Right kidney (tissue), 1 donor: Measurements from ENCODE around the gene HYLS1.
A peak's percentile ranks its signal among the peaks of the same experiment; 100 is the strongest.
"Not testable (repeated sequence)": the region's sequence is repeated elsewhere in the genome, so short reads cannot be mapped to it uniquely, and the experiment has no call there.

Source experiments
- DNase-seq: peaks from one replicate; pipeline ENCODE4 v3.0.0-alpha.2; 2016

HYLS1 gene

DNA sequence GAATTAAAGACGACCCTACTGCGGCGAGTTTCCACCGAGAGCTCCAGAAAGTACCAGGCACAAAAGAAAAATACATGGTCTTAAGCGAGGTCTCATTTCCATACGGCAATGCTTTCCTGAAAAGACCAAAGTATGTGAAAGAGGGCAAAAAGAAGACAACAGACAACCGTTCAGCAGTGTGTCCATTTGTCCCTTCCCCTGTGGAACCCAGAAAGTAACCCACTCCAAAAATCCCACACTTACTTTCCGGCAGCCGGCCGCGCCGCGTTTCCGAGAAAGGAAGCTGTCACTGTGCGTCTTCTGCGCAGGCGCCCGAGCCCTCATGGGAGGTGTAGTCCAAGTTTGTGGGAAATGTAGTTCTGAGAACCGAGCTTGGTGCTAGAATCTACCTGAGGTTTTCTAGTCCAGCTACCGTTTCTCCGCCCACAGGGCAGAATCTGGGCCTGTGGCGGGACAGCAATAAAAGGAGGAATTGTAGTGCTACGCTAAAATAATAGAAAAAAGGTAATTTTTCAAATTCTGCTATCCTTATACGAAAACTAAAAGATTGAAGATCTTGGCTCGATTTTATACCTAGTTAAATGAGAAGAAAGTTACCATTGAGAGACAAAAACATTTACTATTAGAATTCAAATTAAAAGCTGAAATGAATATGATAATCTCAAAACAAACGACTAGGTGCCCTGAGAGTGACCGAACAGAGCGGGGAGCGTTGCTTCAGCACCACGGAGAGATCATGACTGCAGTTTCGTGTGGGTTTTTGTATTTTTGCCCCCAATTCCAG, 15.7 kb downstream of the HYLS1 start, which contains the start of gene PUS3:
PUS3 (minus strand) TSS at position 280 of the 784 bp plus-strand sequence. CDS start 6,922 bp downstream, outside the sequence.
- peak; percentile 81 for DNase-seq

DNA sequence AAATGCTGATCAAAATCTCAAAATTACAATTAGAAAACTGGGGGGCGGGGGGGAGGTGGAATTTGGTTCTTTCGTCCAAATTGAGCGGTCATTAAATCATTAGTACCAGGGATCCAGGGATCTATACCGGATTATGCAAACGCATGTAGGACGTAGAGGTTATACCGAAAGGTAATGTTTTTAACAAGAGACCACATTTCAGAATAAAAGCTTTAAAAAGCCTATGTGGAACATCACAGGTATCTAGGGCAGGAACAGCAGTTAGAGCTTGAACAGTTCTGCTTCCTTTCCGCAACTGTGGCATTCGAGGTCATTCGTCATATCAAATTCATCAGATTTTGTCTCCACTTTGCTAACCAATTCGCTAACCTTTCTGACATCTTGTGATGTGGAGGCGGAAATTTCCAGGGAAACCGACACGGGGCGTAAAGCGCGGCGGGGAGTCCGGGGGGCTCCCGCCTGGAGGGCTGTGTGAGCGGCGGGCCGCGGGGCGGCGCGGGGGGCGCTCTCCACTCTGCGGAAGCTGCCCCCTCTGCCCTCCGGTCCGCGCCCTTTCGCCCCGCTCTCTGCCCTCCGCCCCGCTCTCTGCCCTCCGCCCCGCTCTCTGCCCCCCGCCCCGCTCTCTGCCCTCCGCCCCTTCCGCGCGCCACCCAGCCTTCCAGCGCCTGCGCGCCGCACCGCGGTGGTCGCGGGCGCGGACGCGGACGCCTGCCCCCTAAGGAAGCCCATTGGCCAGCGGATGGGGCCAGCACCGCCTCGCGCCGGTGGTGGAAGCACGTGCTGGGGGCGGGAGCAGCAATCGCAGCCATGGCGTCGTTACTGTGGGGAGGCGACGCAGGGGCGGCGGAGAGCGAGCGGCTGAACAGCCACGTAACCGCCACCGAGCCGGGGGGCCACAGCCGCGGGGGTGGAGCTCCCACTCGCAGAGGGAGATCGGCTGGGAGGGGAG, 16.5 kb downstream of the HYLS1 start, which contains the start of gene DDX25:
DDX25 (plus strand) TSS at position 798 of the 949 bp plus-strand sequence; CDS start at position 808, 10 bp downstream.
- DNase-seq: peak; percentile 59

DNA sequence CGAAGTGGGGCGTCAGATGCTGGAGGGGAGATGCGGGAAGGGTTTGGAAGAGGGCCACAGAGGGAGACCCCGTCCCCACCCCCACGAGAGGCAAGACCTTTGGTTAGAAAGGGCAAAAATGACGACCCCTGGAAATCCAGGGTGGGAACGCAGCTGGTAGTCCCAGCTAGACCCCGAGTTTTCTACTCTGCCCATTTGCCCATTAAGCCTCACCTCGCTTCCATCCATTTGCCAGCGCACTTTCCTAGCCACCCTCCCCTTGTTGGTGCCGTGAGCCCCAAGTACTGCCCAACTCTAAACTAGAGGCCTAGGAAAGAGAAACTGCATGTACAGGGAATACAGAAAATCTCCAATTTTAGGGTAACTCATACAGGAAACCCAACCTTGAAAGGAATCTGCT, 17.2 kb downstream of the HYLS1 start:
- DNase-seq: no peak

DNA sequence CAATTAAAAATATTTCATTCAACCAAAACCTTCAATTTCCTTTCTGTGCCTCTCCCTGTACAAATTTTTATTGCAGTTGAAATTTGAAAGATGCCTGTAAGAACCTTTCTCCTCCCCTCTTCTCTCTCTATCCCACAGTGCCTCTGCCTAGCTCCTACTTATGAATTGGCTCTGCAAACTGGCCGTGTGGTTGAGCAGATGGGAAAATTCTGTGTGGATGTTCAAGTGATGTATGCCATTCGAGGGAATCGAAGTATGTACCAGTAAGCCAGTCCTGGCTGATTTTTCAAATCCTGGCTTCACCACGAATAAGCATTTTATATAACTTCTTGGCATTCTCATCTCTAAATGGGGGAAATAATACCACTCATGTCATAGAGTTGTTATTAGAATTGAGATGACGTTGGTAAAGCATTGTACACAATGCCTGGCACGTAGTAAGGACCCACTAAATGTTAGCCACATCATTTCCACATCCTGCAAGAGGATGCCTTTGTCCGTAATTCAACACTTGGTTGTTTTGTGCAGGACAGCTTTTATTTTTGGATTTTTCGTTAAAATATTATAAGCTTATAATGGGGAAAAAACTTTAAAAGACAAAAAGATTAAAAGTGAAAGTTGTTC, 22.9 kb downstream of the HYLS1 start:
- no peak for DNase-seq

DNA sequence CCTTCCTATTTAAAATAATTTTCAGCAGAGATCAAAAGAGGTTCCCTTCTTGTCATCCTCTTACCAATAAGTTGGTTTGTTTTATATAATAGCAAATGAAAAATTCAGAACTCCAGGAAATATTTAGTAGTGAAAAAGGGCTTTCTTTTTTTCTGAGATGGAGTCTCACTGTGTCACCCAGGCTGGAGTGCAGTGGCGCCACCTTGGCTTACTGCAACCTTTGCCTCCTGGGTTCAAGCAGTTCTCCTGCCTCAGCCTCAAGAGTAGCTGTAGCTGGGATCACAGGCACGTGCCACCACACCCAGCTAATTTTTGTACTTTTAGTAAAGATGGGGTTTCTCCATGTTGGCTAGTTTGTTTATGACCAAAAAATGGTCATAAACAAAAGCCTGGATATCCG, 27.1 kb downstream of the HYLS1 start:
- DNase-seq: not testable (repeated sequence)

DNA sequence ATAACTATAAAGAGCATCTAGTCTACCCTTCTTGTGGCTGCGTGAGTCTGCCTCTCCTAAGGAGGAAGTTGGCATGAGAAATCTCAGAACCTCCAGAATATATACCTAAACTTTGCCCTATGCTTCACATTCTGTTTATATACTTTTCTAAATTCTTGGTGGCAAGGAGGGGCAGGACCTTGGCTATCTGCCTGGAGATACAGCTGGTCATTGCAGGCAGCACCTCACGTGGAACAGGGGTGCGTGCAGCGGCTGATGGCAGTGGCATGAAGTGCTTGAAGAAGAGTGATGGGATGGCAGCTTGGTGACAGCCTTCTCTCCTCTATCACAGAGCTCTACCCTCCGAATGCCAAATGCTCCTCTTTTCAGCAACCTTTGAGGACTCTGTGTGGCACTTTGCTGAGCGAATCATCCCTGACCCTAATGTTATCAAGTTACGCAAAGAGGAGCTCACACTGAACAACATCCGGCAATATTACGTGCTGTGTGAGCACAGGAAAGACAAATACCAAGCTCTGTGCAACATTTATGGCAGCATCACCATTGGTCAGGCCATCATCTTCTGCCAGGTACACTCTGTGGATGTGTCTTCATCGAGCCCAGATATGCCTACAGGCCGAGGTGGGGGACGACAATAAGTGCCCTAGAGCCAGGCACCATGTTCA, 29.3 kb downstream of the HYLS1 start:
- no peak for DNase-seq

DNA sequence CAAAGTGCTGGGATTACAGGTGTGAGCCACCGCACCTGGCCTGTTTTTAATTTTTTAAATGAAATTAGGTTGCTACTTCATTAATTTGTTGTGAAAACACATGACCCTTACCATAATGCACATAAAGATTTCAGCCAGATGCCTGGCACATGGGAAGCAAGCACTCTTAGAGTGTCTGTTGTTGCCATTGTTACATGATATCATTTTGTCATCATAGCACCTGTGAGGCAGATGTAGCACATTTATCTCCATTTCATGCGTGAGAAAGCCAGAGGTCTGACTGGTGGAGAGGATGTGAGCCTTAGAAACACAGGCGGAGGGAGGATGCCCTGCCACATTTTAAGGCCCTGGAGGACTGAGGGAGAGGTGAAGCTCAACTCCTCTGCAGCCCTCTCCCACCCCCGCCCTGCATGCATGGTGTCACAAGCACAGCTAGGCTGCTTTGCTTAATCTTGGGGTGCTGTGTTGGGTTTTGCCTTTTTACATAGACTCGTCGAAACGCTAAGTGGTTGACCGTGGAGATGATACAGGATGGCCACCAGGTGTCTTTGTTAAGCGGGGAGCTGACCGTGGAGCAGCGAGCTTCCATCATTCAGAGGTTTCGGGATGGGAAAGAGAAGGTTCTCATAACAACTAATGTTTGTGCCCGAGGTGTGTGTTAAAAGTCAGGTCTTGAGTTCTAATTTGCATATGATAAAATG, 30.8 kb downstream of the HYLS1 start:
- no peak for DNase-seq

DNA sequence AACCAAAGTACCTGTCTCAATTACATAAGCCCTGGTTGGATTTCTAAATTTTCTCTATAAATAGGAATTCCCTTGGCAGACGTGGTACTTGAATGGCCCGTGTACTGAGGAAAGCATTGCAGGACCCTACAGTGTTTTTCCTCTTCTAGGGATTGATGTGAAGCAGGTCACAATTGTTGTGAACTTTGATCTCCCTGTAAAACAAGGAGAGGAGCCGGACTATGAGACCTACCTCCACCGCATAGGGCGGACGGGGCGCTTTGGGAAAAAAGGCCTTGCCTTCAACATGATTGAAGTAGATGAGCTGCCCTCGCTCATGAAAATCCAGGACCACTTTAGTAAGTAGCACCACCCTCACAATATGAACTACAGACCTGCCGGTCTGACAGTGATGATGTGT, 33.6 kb downstream of the HYLS1 start:
- DNase-seq: no peak

DNA sequence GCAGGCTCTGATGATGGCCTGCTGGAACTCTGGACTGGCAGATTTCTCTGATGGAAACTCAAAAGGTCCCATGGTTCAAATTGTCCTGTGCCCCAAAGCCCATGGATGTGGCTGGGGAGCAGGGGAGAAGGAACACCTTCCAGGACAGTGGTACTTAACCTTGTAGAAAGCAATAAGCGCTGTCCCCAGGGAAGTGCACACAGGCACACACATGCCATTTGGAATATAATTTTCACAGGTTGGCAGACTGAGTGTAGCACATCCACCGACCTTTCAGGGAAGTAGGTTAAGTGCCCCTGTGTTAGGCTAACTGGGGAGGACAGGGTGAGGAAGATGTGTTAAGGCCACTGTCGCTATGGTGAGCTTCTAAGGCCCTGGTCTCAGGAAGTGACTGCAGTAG, 34.7 kb downstream of the HYLS1 start:
- DNase-seq: no peak

DNA sequence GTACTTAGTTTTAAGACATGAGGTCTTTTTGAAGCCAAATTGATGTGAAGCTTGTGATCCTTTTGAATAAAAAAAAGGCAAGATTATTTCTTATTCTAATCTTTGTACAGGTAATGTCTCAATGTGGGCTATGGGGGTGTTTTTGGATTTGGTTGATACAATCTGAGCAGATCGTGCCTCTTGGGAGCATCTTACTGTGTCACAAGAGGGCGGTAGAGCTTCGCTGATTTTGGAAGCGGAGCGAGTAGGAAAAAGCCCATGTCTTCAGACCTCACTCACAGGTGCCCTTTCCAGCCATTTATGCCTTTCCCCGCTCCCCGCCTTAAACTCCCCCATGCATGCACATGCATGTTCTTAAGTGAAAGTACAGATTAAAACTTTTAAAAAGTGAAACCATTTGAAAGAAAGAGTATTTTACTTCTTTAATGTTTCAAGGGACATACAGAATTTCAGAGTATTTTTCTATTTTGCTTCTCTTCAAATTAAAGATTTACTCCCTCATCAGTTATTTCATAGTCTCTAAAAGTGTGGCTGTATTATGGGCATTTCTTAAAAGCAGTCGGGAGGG, 35.6 kb downstream of the HYLS1 start:
- peak; percentile 28 for DNase-seq

DNA sequence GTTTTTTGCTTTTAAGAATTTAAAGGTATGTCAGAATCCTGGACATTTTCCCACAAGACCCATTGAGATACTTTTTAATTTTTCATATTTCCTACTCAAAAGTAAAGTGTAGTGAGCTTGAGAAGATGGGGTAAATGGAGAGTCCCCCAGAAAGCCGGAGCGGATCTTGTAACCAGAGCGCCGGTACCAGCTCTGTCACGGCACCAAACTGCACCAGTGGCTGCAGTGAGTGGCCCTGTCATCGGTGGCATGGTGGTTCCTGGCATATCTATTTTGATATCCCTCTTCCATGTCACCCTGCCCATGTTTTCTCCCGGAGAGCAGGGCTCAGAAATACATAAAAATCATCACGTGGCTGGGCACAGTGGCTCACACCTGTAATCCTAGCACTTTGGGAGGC, 36.2 kb downstream of the HYLS1 start:
- DNase-seq: no peak

DNA sequence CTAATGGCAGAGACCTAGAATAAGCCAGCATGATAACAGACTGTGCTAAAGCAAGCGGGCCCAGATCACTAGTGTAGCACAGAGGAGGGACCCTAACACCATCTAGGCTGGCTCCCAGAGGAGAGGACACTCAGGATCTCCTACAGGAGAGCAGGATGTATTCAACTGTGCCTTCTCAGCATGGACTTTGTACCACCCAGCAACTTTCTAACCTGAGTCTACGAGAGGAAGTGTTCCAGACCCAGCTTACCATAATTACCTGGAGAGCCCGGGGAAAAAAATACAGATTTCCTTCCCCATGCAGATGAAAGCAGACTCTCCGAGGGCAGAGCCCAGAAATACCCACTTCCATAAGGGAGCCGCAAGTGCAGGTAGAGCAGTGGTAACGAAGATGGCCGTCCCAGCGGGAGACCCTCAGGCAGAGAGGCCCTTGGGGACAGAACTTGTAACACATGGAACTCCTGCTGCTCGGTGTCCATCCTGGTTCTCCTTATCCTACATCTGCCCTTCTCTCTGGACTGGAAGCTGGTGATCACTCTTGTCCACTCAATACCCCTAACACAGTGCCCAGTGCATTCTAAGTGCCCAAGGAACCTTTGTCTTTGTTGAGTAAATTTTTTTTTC, 37.0 kb downstream of the HYLS1 start:
- no peak for DNase-seq

DNA sequence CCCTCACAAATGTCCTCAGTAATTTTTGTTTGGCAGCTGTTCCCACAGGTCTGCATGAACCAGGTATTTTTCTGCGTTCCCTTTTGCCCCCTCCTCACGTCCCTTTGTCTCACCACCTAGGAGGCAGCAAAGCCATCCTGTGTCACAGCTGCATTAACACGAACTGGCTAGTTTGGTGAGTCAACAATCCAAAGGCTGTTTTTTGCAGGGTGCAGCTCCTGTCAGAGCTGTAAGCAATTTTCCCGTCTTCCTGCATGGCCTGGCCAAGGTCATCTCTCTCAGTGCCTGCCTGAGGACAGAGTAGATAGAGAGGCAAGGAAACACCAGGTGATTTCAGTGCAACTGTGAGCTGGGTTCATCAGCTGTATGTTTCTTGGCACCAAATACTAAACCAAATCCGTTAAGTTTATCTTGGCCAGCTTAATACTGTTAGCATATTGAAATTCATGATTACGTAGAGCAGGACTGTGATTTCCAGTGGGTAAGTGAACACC, 37.8 kb downstream of the HYLS1 start:
- no peak for DNase-seq

DNA sequence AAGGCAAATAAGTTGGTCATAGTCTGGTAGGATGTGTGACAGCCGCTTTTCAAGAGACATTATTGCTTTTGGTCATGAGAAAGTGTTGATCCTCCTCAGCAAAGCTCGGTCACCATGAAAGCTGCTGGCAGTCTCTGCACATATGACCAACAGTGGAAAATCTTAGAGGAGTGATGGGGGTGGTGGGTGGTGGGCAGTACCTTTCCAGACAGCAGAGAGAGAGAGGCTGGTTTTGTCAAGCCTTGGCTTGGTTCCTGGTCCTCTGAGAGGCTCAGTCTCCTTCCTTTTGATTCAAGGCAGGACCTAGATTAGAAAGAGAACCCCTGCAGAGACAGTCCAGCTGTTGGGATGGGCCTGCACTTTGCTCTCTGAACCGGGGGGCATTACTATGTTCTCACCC, 38.3 kb downstream of the HYLS1 start:
- DNase-seq: no peak

DNA sequence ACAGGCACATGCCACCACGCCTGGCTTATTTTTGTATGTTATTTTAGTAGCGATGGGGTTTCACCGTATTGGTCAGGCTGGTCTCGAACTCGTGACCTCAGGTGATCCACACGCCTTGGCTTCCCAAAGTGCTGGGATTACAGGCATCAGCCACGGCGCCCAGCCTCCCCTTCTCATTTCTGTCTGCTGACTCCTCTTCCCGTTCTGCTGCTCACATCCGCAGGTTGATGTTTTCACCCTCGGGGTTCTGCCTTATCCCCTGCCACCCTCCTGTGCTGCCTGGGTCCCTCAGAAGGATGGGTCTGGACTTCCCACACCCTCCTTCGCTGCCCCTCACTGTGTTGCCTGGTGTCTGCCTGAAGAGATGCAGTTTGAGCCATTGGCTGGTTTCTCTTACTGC, 39.2 kb downstream of the HYLS1 start:
- DNase-seq: no peak

DNA sequence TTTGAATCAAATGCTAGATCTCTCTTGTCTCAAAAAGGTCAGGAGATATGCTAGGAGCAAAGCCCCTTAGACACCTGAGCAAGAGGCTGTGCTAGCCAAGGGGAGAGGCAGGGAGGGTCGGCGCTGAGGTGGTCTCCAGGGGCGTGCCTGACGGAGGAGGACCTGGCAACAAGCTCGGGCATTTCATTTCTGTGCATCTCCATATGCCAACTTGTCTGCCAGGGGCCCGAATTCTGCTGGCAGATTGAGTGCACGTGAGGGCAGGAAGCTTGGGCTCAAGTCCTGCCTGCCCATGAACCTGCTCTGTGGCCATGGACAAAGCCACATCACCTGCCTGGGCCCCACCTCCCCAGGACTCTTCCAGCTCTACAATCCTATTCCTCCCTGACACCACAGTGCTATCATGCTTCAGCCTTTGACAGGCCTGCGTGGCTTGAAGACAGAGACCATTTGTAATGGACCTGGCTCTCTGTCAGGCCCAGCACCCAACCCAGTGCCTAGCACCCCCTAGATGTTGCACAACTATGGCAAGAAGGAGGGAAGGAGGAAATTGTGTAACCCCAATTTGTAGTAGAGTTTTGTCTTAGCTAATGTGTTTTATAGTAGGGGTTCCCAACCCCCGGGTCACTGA, 42.1 kb downstream of the HYLS1 start:
- no peak for DNase-seq

DNA sequence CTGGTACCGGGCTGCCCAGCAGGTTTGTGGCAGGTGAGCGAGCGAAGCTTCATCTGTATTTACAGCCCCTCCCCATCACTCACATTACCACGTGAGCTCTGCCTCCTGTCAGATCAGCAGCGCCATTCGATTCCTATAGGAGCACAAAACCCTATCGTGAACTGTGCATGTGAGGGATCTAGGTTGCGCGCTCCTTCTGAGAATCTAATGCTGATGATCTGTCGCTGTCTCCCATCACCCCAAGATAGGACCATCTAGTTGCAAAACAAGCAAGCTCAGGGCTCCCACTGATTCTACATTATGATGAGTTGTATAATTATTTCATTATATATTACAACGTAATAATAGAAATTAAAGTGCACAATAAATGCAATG, 42.6 kb downstream of the HYLS1 start:
- no peak for DNase-seq

DNA sequence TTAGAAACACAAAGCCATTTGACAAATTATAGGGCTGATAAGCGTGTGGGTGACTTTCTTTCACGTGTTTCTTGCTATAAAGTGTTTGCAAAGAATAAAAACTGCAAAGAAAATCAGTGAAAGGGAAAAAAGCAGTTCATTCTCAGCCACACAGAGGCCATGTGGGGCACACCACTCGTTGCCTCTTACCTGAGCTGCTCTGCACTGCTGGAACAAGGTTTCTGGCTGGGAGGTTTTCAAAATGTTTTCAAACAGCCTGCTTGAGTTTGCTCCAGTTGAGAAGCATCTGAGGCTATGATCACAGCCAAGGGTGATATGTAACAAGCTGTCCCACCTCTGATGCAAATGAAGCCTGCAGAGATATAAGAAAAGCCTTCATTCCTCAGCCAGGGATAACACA, 43.6 kb downstream of the HYLS1 start:
- no peak for DNase-seq

DNA sequence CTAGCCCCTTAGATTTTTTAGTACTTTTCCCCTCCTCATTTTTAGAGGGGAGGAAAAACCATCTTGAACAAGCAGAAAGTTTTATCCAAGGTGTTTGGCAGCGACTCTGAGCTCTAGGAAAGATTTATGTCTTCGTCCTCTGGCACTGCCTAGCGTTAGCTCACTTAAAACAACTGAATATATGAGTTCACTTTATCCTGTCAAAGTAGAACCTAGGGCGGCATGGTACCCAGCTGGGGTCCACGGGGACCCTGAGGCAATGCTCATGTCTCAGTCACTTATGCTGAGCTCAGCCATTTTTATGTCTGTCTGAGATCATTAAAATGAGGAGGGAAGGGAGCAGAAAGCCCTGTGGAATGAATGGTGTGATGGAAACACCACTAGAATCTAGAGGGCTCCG, 44.2 kb downstream of the HYLS1 start:
- no peak for DNase-seq

DNA sequence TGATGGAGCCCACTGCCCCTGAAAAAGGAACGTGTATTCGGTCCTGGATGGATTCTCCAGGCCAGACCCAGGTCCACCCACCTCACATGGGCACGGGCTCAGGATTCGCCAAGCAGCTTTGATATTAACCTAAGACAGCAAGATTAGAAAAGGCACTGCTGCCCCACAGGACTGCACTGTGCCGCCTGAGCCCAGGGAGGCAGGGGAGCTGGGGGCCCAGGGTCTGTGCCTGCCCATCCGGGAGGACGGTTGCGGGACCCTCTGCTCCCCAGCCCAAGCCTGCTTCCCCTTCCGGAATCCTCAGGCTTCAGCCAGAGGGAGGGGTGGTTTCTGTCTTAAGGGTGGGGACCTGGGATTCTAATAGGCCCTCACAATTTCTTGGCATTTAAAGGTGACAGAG, 44.8 kb downstream of the HYLS1 start:
- no peak for DNase-seq
